ENCODE results near the gene CTXN1. TPM values are rescaled to one million over a fixed set of nuclear protein-coding genes. Genes with fewer than 3 reads are reported as not detected.
A peak's percentile ranks its signal among the peaks of the same experiment; 100 is the strongest.

Gene CTXN1
- total and polyA plus RNA-seq, 2 of the 4 experiments (the other 2 are of a cell fraction), result 0.36 to 7.4 TPM

GRCh38 chr19:7928741-7929701 lies 3.1 kb upstream of the CTXN1 start (continued):
- TF ChIP-seq CTCF (conservative IDR thresholded peaks at IDR 0.05; ENCODE audit: low read depth, low read length), result peak; percentile 46
- no peak for TF ChIP-seq MAFK (IDR thresholded peaks at IDR 0.05; ENCODE audit: low read depth, low read length)

Data from IMR-90 (cell line).